ENCODE data around the gene ATP2C1.
"Not testable (repeated sequence)": the region's sequence is repeated elsewhere in the genome, so short reads cannot be mapped to it uniquely, and the experiment has no call there.

ATP2C1 gene

DNA sequence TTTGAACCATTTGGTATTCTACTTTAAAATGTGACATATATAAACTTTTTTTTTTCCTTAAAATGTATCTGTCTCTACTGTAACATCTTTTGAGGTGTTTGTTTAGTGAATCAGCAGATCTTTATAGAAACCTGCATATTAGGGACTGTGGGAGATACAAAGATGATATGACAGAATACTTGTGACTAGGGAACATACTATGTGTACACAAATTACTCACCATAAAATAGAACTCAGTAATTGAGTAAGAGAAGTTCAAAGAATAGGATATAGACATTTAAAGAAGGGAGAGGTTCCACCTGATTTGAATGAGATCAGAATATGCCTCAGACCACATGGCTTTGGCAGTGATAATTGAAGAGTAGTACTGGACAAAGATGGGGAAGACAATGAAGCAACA lies 47.9 kb downstream of the ATP2C1 start:
- no peak for DNase-seq

GRCh38 chr3:130946882-130947281 lies 53.0 kb downstream of the ATP2C1 start:
- DNase-seq, result no peak

DNA sequence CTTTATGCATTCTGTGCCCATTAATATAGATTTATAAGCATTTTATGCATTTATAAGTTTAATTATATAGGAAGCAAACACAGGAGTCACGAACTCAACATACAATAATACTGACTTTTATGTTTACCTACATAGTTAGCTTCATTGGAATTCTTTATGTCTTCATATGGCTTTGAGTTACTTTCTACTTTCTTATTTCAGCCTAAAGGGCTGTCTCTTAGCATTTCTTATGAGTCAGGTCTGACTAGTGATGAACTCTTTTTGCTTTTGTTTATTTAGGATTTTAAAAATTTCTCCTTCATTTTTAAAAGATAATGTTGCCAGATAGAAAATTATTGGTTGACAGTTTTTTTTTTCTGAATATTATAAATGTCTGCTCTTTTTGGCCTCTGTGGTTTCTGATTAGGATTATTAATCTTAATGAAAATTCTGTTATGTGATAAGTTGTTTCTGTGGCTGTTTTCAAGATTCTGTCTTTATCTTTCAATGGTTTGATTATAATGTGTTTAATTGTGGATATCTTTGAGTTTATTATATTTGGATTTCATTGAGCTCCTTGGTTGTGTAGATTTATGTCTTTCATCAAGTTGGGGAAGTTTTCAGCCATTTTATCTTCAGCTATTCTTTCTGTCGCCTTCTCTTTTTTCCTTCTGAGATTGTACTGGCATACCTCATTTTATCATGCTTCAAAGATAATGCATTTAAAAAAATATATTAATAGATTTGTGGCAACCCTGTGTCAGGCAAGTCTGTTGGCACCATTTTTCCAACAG lies 54.3 kb downstream of the ATP2C1 start:
- DNase-seq, result no peak

DNA sequence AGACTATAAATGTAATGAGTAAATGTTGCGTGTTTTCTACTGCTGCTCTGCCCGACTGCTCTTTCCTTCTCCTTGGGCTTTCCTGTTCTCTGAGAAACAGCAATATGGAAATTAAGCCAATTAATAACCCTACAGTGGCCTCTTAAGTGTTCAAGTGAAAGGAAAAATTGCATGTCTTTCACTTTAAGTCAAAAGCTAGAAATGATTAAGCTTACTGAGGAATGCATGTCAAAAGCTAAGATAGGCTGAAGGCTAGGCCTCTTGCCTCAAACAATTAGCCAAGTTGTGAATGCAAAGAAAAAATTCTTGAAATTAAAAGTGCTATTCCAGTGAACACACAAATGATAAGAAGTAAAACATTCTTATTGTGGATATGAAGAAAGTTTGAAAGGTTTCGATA lies 55.0 kb downstream of the ATP2C1 start:
- no peak for DNase-seq

DNA sequence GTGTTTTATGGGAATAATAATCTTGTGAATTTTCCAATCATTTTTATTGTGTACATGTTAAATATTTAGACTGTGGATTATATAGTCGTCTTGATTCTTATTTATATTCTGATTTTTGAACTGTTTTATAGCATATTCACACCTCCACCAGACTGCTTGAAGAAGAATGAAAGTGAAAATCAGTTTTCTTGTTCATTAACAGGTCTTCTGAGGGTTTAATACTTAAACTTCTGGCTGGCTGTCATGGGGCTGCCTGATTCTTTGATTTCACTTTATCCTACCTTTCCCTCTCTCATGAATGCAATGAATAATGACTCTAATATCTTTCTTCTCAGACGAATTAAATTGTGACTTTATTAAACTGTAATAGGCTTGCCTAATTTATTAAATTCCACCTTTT lies 56.2 kb downstream of the ATP2C1 start:
- DNase-seq, result no peak

- DNase-seq, result no peak
Observed at GRCh38 chr3:130950641-130951040, 56.8 kb downstream of the ATP2C1 start.

GRCh38 chr3:130955481-130955880 lies 61.6 kb downstream of the ATP2C1 start:
- no peak for DNase-seq

GRCh38 chr3:130956281-130956680 lies 62.4 kb downstream of the ATP2C1 start:
- no peak for DNase-seq

DNA sequence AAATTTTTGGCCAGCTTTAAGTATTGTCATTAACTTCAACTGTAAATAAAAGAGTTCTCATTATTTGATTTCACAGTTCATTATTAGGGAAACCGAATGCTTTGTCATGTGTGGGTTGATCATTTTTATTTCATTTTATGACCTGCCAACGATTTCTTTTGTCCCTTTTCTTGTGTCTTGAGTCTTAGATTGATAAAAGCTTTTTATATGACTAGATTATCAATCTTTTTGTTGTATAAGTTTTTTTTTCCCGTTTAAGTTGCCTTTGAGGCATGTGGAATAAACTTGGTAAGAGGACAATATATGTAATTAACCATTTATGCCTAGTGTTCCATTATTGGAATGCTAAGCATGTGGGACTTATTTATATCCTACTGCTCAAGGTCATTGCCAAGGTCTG lies 62.8 kb downstream of the ATP2C1 start:
- DNase-seq, result no peak

GRCh38 chr3:130960139-130960795 lies 66.4 kb downstream of the ATP2C1 start:
- DNase-seq, result no peak

DNA sequence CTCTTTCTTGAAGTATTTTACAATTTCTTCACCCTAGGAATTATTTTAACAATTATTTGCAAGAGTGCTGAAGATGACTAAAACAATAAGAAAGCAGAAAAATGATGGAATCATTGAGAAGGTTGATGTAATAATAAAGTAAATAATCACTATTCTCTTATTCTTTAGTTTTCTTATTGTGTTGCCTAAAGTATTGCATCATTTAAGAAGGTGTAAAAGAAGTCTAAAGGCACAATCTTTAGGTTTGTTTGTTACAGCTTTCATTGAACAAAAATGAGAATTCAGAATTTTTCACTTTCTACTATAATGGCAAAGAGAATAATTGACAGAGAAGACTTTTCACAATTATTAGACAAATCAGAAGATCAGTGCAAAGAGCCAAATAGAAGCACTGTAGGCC lies 67.6 kb downstream of the ATP2C1 start:
- DNase-seq, result no peak

DNA sequence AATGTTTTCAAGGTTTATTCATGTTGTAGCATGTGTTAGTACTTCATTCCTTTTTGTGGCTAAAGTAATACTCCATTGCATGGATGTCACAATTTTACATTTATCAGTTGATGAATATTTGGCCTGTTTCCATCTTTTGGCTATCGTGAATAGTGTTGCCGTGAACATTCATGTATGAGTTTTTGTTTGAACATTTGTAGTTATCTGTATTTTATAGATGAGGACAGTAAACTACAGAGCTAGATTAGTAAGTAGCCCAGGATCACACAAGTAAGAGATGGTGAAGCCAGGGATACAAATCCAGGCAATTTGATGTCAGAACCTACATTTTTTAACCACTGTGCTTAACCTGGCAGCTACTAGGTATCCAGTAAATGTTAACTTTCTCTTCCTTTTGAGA lies 69.6 kb downstream of the ATP2C1 start:
- DNase-seq, result no peak

- no peak for DNase-seq
Observed at GRCh38 chr3:130963878-130964277, 70.0 kb downstream of the ATP2C1 start.

DNA sequence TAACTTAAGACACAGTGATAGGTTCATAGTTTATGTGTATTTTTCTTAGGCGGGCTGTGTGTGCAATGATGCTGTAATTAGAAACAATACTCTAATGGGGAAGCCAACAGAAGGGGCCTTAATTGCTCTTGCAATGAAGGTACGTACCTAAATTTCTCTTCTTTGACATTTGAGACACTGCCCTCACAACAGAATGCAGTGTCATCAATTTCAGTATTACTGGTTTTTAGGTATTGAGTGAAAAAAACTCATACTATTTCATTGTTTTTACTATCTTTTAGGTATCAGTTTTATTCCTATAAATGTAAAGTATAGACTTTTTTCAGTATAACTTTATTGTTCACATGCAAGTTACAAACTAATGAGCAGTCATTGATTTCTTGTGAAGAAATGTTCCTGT lies 73.4 kb downstream of the ATP2C1 start:
- no peak for DNase-seq

DNA sequence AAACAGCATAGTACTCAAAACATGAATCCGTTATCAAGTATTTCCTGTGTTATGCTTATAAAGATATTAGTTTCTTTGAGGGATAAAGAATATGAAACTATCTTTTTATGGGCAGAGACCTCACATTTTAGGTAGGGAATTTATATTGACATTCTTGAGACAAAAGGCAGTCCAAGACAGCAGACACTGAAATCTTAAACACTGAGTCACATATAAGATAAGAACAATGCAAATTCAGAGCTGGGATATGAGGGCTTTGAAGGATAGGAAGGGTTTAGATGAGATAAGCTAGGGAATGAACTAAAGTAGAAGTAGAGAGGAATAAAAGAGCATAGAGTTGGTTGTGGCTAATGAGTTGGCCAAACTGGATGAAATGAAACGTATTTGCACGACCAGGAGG lies 74.3 kb downstream of the ATP2C1 start:
- no peak for DNase-seq

- DNase-seq, result no peak
Observed at GRCh38 chr3:130969621-130970020, 75.7 kb downstream of the ATP2C1 start.

GRCh38 chr3:130971208-130971607 lies 77.3 kb downstream of the ATP2C1 start:
- DNase-seq, result no peak

GRCh38 chr3:130972592-130972991 lies 78.7 kb downstream of the ATP2C1 start:
- not testable (repeated sequence) for DNase-seq

DNA sequence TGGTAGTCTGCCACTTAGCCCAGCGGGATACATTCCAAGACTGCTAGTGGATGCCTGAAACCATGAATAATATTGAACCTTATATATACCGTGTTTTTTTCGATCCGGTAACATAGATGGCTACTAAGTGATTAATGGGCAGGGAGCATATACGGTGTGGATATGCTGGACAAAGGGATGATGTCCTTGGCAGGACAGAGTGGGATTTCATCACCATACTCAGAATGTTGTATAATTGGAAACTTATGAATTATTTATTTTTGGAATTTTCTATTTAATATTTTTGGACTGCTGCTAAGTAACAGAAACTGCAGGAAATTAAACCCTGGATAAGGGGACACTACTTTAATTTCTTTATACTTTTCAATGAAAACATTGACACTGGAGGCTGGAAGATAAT lies 79.5 kb downstream of the ATP2C1 start:
- DNase-seq, result no peak

DNA sequence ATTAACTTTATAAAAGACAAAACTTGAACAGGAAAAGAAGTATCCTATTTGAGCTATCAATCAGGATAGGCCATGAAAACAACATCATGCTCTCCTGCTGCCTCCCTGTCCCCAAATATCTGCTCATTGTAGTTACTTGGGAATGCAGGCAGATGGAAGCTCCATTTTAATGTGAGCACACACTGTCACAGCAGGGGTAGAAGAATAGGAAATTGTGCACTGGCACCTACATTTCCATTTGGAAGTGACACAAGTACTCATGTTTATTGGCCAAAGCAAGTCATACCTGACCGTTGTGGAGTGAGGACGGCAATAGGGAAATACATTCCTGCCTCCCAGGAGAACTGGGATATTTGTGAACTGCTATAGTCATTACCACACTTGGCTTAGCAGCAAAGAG lies 80.3 kb downstream of the ATP2C1 start:
- DNase-seq, result no peak

DNA sequence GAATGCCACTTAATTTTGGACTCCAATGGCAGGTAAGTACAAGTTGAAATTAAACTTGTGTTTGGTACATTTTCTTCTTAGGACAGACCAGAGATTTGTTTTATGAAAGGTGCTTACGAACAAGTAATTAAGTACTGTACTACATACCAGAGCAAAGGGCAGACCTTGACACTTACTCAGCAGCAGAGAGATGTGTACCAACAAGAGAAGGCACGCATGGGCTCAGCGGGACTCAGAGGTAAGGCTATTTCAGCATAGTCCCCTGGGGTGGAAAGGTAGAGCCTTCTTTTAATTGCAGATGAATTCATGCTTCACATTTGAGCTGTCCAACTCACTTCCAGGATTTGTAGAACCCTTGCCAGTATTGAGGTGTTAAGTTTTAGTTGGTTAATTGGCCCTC lies 81.4 kb downstream of the ATP2C1 start:
- no peak for DNase-seq

GRCh38 chr3:130976706-130977105 lies 82.8 kb downstream of the ATP2C1 start:
- DNase-seq, result no peak

- no peak for DNase-seq
Observed at GRCh38 chr3:130979117-130979516, 85.2 kb downstream of the ATP2C1 start.

- DNase-seq, result no peak
Observed at GRCh38 chr3:130981469-130981868, 87.6 kb downstream of the ATP2C1 start.

GRCh38 chr3:130990282-130990681 lies 96.4 kb downstream of the ATP2C1 start:
- no peak for DNase-seq
